EH (cell line): ENCODE results near the gene NHERF2.

Source experiments
- DNase-seq: peaks from one replicate; pipeline ENCODE4 v3.0.0-alpha.2; 2015; ENCODE audit warnings: low read depth

NHERF2 gene

DNA sequence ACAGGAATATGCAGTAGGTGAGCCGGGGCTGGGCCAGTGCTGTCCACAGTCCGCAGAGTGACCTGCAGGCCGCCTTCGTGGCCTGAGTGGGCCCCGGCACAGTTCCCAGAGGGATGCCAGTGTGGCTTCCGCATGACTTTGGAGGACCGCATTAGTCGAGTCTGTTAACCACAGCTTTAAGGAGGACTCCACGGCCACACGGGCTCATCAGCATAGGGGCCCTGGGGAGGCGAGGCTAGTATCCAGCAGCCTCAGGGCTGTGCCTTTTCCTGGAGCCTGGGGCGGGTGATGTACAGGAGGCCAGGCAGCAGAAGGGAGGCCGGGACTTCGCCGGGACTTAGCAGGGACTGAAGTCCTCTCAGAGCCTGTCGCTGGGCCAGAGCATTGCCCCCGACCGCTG is 34.3 kb downstream of the NHERF2 start:
- DNase-seq, result no peak

- DNase-seq, result no peak
Observed at GRCh38 chr16:2061526-2061925, 34.8 kb downstream of the NHERF2 start.

- DNase-seq, result no peak
Observed at GRCh38 chr16:2062801-2063200, 36.1 kb downstream of the NHERF2 start.

- DNase-seq, result no peak
Observed at GRCh38 chr16:2063861-2064260, 37.2 kb downstream of the NHERF2 start.

- no peak for DNase-seq
Observed at GRCh38 chr16:2064368-2064945, 37.8 kb downstream of the NHERF2 start.

GRCh38 chr16:2066139-2066538 is 39.4 kb downstream of the NHERF2 start:
- no peak for DNase-seq

- no peak for DNase-seq
Observed at GRCh38 chr16:2070576-2071453, 44.1 kb downstream of the NHERF2 start.

- DNase-seq, result no peak
Observed at GRCh38 chr16:2071454-2072202, 44.9 kb downstream of the NHERF2 start.

DNA sequence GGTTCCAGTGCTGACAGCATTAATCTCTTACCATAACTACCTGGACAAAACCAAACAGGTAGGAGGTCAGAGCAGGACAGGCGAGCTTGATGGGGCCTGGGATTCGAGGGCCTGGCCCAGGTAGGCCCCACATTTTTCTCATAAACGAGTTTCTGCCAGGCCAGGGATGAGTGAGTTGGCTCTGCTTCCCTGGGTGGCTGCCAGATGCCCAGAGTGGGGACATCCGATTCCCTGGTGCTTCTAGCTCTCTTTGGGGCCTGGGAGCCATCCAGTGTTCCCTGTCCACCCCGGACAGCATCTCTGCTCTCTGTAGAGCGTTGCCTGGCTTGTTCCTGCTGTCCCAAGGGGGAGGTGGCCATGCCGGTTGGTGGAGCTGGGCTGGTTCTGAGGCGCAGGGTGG is 46.2 kb downstream of the NHERF2 start:
- DNase-seq, result no peak

DNA sequence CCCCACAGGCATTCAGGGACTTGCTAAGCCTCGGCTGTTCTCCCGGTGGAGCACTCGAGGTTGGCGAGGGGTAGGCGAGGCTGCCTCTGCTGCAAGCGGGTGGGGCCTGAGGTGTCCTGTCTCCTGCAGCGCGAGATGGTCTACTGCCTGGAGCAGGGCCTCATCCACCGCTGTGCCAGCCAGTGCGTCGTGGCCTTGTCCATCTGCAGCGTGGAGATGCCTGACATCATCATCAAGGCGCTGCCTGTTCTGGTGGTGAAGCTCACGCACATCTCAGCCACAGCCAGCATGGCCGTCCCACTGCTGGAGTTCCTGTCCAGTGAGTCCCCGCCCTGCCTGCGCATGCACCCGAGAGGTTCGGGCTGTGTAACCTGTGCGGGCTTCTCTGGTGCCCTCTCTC is 47.4 kb downstream of the NHERF2 start:
- DNase-seq, result no peak

DNA sequence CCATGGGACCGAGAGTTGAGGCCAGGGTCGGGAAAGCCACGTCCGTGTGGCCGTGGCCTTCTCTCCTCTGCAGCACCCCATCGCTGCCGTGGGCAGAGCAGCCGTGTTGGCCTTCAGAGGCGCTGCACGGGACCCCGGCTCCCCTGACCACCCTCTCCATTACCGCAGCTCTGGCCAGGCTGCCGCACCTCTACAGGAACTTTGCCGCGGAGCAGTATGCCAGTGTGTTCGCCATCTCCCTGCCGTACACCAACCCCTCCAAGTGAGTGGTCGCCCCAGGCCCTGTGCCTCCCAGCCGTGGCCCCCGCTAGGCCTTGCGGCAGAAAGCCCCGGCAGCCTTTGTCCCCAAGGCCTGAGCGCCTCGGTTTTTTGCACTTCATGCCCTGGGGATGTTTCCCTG is 48.9 kb downstream of the NHERF2 start:
- DNase-seq, result no peak

- no peak for DNase-seq
Observed at GRCh38 chr16:2076072-2076865, 49.6 kb downstream of the NHERF2 start.

GRCh38 chr16:2077016-2077415 is 50.3 kb downstream of the NHERF2 start:
- no peak for DNase-seq

DNA sequence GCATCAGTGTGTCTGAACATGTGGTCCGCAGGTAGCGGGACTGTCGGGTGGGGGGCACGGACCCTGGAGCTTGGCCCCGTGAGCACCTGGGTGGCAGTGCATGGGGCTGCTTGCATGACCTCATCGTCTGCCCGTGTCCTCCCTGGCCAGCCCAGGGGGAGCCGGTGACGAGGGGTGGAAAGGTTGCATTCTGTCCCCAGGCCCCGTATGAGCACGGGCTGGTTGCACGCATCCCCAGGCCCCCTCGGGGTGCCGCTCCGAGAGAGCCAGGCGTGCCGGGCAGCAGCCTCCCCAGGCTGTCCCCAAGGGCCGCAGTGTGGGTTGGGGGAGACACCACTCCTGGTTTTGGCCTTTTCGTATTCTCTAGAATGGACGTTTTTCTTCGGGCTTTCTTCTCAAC is 51.0 kb downstream of the NHERF2 start:
- no peak for DNase-seq

GRCh38 chr16:2078096-2078495 is 51.4 kb downstream of the NHERF2 start:
- DNase-seq, result no peak

GRCh38 chr16:2078691-2079090 is 52.0 kb downstream of the NHERF2 start:
- no peak for DNase-seq

DNA sequence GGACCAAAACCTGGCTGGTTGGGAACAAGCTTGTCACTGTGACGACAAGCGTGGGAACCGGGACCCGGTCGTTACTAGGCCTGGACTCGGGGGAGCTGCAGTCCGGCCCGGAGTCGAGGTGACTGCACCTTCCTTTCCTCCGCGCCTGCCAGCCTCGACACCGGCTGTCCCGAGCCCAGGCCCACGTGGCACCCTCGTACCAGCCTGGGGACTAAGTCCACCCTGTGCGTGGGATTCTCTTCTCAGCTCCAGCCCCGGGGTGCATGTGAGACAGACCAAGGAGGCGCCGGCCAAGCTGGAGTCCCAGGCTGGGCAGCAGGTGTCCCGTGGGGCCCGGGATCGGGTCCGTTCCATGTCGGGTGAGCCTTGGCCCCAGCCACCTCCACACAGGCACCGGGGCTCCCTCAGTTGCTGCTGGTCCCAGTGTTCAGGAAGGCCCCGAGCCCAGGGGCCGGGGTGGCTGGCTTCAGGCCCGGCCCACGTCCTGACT is 52.7 kb downstream of the NHERF2 start:
- no peak for DNase-seq

DNA sequence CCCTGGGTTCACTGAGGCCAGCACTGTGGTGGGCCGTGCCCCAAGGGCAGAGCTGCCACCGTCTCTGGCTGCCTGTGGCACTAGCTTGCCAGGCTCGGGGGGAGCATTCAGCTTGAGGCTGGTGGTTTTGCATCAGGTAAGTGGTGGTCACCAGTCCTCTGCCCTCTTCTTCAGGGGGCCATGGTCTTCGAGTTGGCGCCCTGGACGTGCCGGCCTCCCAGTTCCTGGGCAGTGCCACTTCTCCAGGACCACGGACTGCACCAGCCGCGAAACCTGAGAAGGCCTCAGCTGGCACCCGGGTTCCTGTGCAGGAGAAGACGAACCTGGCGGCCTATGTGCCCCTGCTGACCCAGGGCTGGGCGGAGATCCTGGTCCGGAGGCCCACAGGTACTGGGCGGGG is 53.3 kb downstream of the NHERF2 start:
- no peak for DNase-seq

DNA sequence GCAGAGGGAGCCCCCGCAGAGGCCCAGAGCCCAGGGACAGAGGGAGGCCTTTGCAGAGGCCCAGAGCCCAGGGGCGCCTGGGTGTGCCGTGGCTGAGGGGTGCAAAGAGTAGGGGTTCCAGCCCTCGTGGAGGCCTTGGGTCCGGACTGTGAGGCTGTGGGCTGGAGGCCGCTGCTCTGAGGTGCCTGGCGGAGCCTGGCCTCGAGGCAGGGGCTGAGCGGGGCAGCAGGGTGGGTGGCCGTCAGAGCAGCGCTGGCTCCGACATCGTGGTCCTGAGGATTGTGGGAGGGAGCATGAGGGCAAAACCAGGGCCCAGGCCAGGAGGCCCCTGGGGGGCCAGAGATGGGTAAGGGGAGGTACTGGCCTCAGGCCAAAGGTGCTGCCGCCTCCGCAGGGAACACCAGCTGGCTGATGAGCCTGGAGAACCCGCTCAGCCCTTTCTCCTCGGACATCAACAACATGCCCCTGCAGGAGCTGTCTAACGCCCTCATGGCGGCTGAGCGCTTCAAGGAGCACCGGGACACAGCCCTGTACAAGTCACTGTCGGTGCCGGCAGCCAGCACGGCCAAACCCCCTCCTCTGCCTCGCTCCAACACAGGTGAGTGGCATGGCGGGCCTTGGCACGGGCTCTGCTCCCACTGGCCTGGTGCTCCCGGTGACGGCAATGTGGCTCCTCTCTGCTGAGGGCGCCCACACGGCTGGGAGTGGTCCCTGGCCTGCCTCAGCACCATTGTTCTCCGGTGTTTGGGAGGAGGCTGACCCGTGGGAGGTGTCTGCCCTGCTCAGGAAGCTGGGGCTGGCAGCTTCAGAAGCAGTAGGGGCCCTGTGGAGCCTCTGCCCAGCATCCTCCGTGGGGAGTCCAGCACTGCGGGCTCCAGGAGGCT is 54.7 kb downstream of the NHERF2 start:
- no peak for DNase-seq

DNA sequence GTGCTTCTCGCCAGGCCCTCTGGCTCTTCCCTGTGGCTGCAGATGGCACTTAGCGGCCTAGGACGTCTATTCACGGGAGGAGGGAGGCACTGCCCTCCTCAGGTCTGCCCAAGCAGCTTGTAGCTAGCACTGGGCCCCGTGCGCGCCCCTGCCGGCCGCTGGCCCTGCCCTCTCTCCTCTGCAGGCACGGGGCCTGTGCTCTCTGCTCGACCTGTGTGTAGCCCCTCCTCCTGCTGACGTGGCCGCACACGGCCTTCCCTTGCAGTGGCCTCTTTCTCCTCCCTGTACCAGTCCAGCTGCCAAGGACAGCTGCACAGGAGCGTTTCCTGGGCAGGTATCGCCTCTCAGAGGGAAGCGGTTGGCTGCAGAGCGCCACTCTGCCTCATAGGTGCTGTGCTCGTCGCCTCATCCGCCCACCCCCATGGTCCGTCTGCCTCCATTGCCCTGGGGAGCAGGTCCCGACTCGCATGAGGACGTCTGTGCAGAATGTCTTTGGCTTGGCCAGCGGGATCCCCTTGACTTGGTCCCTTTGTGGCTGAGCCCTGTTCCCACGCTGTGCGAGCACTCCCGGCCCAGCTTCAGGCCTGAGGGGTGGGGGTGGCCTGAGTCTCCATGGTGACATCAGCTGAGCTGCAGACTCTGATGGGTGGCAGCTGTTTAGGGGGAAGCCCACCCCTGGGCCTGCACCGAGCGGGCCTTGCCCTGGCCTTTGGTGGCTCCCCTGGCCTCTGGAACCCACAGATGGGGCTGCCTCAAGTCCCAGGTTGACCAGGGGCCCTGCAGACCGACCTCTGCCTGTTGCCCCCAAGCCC is 55.7 kb downstream of the NHERF2 start:
- DNase-seq, result no peak
